Kidney (tissue), 14 donors: Measurements from ENCODE around the gene ALDH16A1. TPM values are rescaled to one million over a fixed set of nuclear protein-coding genes. Genes with fewer than 3 reads are reported as not detected.

ENCODE experiments used
- DNase-seq, 5 donors: peaks; one replicate each; pipeline ENCODE4 v3.0.0-alpha.2; 2013 to 2020
- FAIRE-seq: peaks from 2 replicates; lab custom pipeline; 2012; peaks lifted over from hg19 to GRCh38; lab: Jason Lieb, UNC
- H3K27ac ChIP-seq, 2 donors: one replicate each; pipeline ENCODE4 v1.7.0; 2013; ENCODE audit warnings: low read depth in 2 of 2, low read length in 2 of 2, inconsistent platforms in 1 of 2
- H3K27me3 ChIP-seq: one replicate; pipeline ENCODE4 v1.7.1; 2013; ENCODE audit warnings: low read length, inconsistent platforms; ENCODE audit not compliant: control insufficient read depth, insufficient read depth
- H3K36me3 ChIP-seq, 3 donors: one replicate each; pipeline versions ENCODE4 v1.7.0 to v1.7.1; 2013; ENCODE audit warnings: low read length in 3 of 3, control low read depth in 1 of 3, inconsistent platforms in 1 of 3; ENCODE audit not compliant: insufficient read depth in 3 of 3, control insufficient read depth in 2 of 3
- H3K4me1 ChIP-seq, 3 donors: one replicate each; pipeline versions ENCODE4 v1.7.0 to v1.7.1; 2013; ENCODE audit warnings: low read length in 3 of 3, inconsistent platforms in 1 of 3, low read depth in 1 of 3; ENCODE audit not compliant: control insufficient read depth in 2 of 3, insufficient read depth in 2 of 3
- H3K4me3 ChIP-seq, 3 donors: one replicate each; pipeline versions ENCODE4 v1.7.0 to v1.8.1; 2013; ENCODE audit warnings: low read length in 3 of 3, control low read depth in 1 of 3, inconsistent platforms in 1 of 3
- H3K9ac ChIP-seq, 3 donors: one replicate each; pipeline versions ENCODE4 v1.7.0 to v1.7.1; 2013; ENCODE audit warnings: low read length in 3 of 3, control low read depth in 1 of 3, inconsistent platforms in 1 of 3
- H3K9me3 ChIP-seq, 3 donors: one replicate each; pipeline versions ENCODE4 v1.7.0 to v1.7.1; 2013; ENCODE audit warnings: low read length in 3 of 3, control low read depth in 1 of 3, inconsistent platforms in 1 of 3; ENCODE audit not compliant: control insufficient read depth in 2 of 3, insufficient read depth in 1 of 3
- intact Hi-C: fragments of 100-400 bp; cut with DNase I; formaldehyde crosslinking; loops from one replicate; pipeline ENCODE4 v1.11.1; 2022
- polyA plus RNA-seq: library from polyadenylated mRNA; stranded (reverse); fragments of 350-450 nt; fragmentation: Illumina TruSeq; extraction: RNeasy Lipid Tissue Mini Kit (QIAGEN cat#74804); gene quantifications from one replicate; pipeline ENCODE4 v1.2.3, GENCODE V29; 2014; ENCODE audit warnings: low read depth, low replicate concordance; ENCODE audit not compliant: insufficient read depth
- total RNA-seq: library from RNA; stranded (reverse); fragmentation: NEBNext Ultra II Directional; extraction: Animal tissue kit (Norgen Biotek cat#: 25700); gene quantifications from one replicate; pipeline ENCODE4 v1.2.1, GENCODE V29; 2021
- TF ChIP-seq, protein P1 (sequence below): IDR thresholded peaks from 3 replicates; pipeline ENCODE4 v1.5.1; 2012; ENCODE audit warnings: mild to moderate bottlenecking, moderate library complexity, borderline replicate concordance; ENCODE audit not compliant: insufficient read depth; ENCODE audit errors: extremely low read depth
- donor health status: control.
- donor health status: control.
- donor health status: control.
- donor health status: control.
- donor health status: control.
- donor health status: DM: yes; HTN: yes; CAD: no.
- donor health status: Normal renal cell carcinoma (clear cell type).

The ALDH16A1 gene
- total and polyA plus RNA-seq, 2 donors from 2014 or later = 26.8 to 31.8 TPM

DNA sequence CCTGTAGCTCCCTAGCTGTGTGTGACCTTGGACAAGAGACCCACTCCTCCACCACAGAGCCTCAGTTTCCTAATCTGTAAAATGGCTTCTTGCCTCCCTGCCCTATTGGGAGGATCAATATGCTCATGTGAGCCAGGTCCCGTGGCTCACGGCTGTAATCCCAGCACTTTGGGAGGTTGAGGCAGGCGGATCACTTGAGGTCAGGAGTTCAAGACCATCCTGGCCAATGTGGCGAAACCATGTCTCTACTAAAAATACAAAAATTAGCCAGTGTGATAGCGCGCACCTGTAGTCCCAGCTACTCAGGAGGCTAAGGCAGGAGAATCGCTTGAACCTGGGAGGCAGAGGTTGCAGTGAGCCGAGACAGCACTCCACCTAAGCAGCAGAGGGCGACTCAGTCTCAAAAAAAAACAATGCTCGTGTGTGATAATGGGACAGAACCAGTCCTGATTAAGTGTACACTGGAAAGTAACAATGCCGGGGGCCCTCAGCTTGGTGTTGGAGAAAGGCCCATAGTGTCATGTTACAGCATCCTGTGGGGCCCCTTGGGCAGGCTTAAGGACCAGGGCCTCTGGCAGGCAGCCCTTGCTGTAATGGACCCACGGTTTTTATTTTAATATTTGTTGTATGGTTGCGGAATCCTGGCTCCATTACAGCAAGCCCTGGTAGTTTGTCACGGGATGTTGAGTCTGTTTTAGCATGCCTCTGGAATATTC, 50.0 kb downstream of the ALDH16A1 start:
- H3K9me3 ChIP-seq = no peaks in the 10 kb centered on the region
- no peak overlapping the region for H3K27ac ChIP-seq
- TF ChIP-seq, protein P1, sequence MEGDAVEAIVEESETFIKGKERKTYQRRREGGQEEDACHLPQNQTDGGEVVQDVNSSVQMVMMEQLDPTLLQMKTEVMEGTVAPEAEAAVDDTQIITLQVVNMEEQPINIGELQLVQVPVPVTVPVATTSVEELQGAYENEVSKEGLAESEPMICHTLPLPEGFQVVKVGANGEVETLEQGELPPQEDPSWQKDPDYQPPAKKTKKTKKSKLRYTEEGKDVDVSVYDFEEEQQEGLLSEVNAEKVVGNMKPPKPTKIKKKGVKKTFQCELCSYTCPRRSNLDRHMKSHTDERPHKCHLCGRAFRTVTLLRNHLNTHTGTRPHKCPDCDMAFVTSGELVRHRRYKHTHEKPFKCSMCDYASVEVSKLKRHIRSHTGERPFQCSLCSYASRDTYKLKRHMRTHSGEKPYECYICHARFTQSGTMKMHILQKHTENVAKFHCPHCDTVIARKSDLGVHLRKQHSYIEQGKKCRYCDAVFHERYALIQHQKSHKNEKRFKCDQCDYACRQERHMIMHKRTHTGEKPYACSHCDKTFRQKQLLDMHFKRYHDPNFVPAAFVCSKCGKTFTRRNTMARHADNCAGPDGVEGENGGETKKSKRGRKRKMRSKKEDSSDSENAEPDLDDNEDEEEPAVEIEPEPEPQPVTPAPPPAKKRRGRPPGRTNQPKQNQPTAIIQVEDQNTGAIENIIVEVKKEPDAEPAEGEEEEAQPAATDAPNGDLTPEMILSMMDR = peak; percentile 72
- peak in 4 of 5 donors; percentile 73 to 89 (median 78) for DNase-seq
- peaks cover 4 to 12% (median 5%) of the 10 kb centered on the region in 3 donors for H3K4me1 ChIP-seq
- intact Hi-C loops = no loop called here
- no peak overlapping the region for H3K9ac ChIP-seq
- H3K4me3 ChIP-seq = no peak overlapping the region
- H3K36me3 ChIP-seq = peaks cover 9 to 20% (median 11%) of the 10 kb centered on the region in 3 donors
- H3K27me3 ChIP-seq = no peaks in the 10 kb centered on the region
- FAIRE-seq = no peak

DNA sequence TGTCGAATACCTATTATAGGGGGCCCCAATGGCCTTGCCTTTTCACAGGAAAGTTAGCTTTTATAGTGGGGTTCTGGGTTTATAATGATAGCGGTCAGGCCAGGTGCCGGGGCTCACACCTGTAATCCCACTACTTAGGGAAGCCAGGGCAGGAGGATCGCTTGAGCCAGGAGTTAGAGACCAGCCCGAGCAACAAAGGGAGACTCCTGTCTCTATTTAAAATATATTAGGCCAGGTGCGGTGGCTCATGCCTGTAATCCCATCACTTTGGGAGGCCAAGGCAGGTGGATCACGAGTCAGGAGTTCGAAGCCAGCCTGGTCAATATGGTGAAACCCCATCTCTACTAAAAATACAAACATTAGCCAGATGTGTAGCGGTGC, 50.5 kb downstream of the ALDH16A1 start:
- no peak for FAIRE-seq
- Histone ChIP-seq H3K4me1 (peaks cover 0 to 10% (median 5%) of the 10 kb centered on the region in 3 donors), H3K9ac (no peak overlapping the region), H3K27ac (no peak overlapping the region), H3K9me3 (no peaks in the 10 kb centered on the region), H3K36me3 (peaks cover 4 to 14% (median 6%) of the 10 kb centered on the region in 3 donors), H3K27me3 (no peaks in the 10 kb centered on the region), H3K4me3 (no peak overlapping the region)
- intact Hi-C loops = no loop called here
- TF ChIP-seq, protein P1 = no peak
- DNase-seq = no peak

DNA sequence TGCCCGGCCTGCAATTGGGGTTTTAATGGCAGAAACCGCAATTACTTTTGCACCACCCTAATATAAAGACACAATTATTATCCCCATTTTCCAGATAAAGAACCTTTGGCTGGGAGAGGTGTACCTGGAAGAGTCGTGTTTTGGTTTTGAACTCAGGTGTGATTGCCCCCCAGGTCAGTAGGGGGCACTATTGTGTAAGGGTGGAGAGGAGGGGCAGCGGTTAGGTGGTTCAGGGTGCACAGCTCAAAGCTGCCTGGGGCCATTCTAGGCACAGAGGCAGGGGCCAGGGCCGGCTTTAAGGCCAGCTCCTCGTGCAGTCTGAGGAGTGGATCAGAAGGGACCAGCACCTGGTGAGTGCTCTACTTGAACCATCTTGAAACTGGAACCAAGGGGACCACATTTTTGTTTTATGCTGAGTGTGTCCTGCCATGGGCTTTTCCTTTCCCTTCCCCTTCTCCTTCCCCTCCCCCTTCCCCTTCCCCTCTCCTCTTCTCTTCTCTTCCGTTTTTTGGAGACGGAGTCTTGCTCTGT, 53.6 kb downstream of the ALDH16A1 start:
- peak in 2 of 5 donors; percentile 65 to 73 for DNase-seq
- Histone ChIP-seq H3K36me3 (no peaks in the 10 kb centered on the region), H3K9ac (no peak overlapping the region), H3K4me3 (no peak overlapping the region), H3K27ac (no peak overlapping the region), H3K4me1 (no peaks in the 10 kb centered on the region), H3K9me3 (no peaks in the 10 kb centered on the region), H3K27me3 (no peaks in the 10 kb centered on the region)
- TF ChIP-seq, protein P1 = peak; percentile 79
- FAIRE-seq = no peak
- intact Hi-C loops = no loop called here
